CD4-positive, alpha-beta T cell (primary cell): ENCODE results near the gene SPATA31A6. TPM values are rescaled to one million over a fixed set of nuclear protein-coding genes. Genes with fewer than 3 reads are reported as not detected.
"Not testable (repeated sequence)": the region's sequence is repeated elsewhere in the genome, so short reads cannot be mapped to it uniquely, and the experiment has no call there.

Experiments
- ATAC-seq: fragments of 200-7000 bp; cut with Tn5 transposase; one replicate; pipeline ENCODE4 v1.10.0; 2022; ENCODE audit warnings: mild to moderate bottlenecking; ENCODE audit not compliant: poor library complexity
- CTCF ChIA-PET: fragments of 350-600 bp; sonication (Branson Sonifier 250); formaldehyde crosslinking; loops from one replicate; lab custom pipeline; 2021; ENCODE audit warnings: antibody characterized with exemption, inconsistent platforms; lab: Charles Lee
- POLR2A ChIA-PET: fragments of 350-600 bp; sonication (Branson Sonifier 250); formaldehyde crosslinking; loops from one replicate; lab custom pipeline; 2021; ENCODE audit warnings: antibody characterized with exemption, inconsistent platforms; lab: Charles Lee
- DNase-seq, 14 experiments: peaks; one replicate each; pipeline ENCODE4 v3.0.0-alpha.2; 2013 to 2020; ENCODE audit warnings: mixed read lengths in 2 of 14
- H3K27ac ChIP-seq, 2 donors: one replicate each; pipeline versions ENCODE4 v1.5.1 to v1.7.0; 2013; ENCODE audit warnings: low read length in 2 of 2, low read depth in 1 of 2, mild to moderate bottlenecking in 1 of 2
- H3K27me3 ChIP-seq, 2 experiments: 1 replicate in 1 of 2; 2 replicates in 1 of 2; pipeline versions ENCODE4 v1.6.1 to v1.7.0; 2013; ENCODE audit warnings: low read length in 2 of 2, control low read depth in 1 of 2, mild to moderate bottlenecking in 1 of 2, moderate library complexity in 1 of 2; ENCODE audit not compliant: insufficient read depth in 2 of 2, control insufficient read depth in 1 of 2
- H3K36me3 ChIP-seq: one replicate; pipeline ENCODE4 v1.6.1; 2013; ENCODE audit warnings: low read length, control low read depth; ENCODE audit not compliant: insufficient read depth
- H3K4me1 ChIP-seq: one replicate; pipeline ENCODE4 v1.6.1; 2013; ENCODE audit warnings: low read length, control low read depth; ENCODE audit not compliant: insufficient read depth
- H3K4me3 ChIP-seq: one replicate; pipeline ENCODE4 v1.5.1; 2013; ENCODE audit warnings: mild to moderate bottlenecking, low read length, moderate library complexity
- H3K9me3 ChIP-seq, 2 experiments: 1 replicate in 1 of 2; 2 replicates in 1 of 2; pipeline versions ENCODE4 v1.6.1 to v1.7.0; 2013; ENCODE audit warnings: low read length in 2 of 2, mild to moderate bottlenecking in 2 of 2, control low read depth in 1 of 2, moderate library complexity in 1 of 2; ENCODE audit not compliant: control insufficient read depth in 1 of 2, insufficient read depth in 1 of 2
- H3K27ac Mint-ChIP-seq: one replicate; pipeline ENCODE4 v1.8.0; 2020; ENCODE audit warnings: mixed read lengths
- H3K27me3 Mint-ChIP-seq: one replicate; pipeline ENCODE4 v1.8.0; 2021; ENCODE audit warnings: mixed read lengths
- H3K36me3 Mint-ChIP-seq: one replicate; pipeline ENCODE4 v1.8.0; 2021; ENCODE audit warnings: low read depth, mixed read lengths
- H3K4me1 Mint-ChIP-seq: one replicate; pipeline ENCODE4 v1.8.0; 2021; ENCODE audit warnings: low read depth, mixed read lengths
- H3K4me3 Mint-ChIP-seq: one replicate; pipeline ENCODE4 v1.8.0; 2020; ENCODE audit warnings: mild to moderate bottlenecking, mixed read lengths
- H3K9me3 Mint-ChIP-seq: one replicate; pipeline ENCODE4 v1.8.0; 2020; ENCODE audit warnings: mixed read lengths
- intact Hi-C, 2 experiments: fragments of 100-400 bp; cut with DNase I in 1 of 2; cut with micrococcal nuclease in 1 of 2; formaldehyde crosslinking; loops; one replicate each; pipeline versions ENCODE4 v1.15.1 to v1.9.0; 2023 to 2025; cut with DNase I, micrococcal nuclease
- polyA plus RNA-seq, 2 donors: library from polyadenylated mRNA; unstranded; fragments of 120-200 nt; gene quantifications; one replicate each; pipeline ENCODE4 v1.2.1, GENCODE V29; 2013
- total RNA-seq, 174 experiments: library from RNA in 2 of 174; stranded (reverse) in 2 of 174; gene quantifications; one replicate each; pipeline ENCODE4 v1.2.3 and lab custom pipeline; 2021 to 2026

The SPATA31A6 gene
- total RNA-seq: not detected
- not detected for polyA plus RNA-seq (2013, experiment 1 of 2)
- not detected for polyA plus RNA-seq (2013, experiment 2 of 2)
- total RNA-seq (lab: John Stamatoyannopoulos, UW): 0 to 0.06 (median 0) reads per million in 172 experiments

DNA sequence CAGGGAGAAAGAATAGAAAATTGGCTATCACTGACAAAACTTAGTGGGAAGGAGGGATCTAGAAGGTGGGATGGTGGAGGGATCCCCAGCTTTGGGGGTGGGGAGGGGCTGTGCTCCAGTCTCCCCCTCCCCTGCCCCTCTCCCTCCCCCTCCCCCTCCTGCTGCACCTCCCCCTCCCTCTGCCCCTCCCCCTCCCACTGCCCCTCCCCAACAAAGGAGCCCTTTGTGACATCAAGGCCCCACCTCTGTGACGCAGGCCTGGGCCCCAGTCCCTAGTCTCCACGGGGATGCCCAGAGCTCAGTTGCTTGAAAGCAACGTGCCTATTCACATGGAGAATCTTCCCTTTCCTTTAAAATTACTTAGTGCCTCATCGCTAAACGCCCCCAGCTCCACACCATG lies at the start of gene SPATA31A6:
TSS of gene SPATA31A6 (plus strand) at position 301 of the 400 bp plus-strand sequence. CDS start at position 330, 29 bp downstream.
- H3K9me3 Mint-ChIP-seq, POLR2A ChIA-PET, H3K36me3 ChIP-seq, H3K9me3 ChIP-seq, H3K4me1 ChIP-seq, H3K4me3 Mint-ChIP-seq, H3K4me1 Mint-ChIP-seq, H3K27me3 Mint-ChIP-seq, H3K4me3 ChIP-seq, H3K27me3 ChIP-seq, CTCF ChIA-PET, H3K36me3 Mint-ChIP-seq, H3K27ac ChIP-seq, intact Hi-C loops, H3K27ac Mint-ChIP-seq, ATAC-seq, DNase-seq: not testable (repeated sequence)

DNA sequence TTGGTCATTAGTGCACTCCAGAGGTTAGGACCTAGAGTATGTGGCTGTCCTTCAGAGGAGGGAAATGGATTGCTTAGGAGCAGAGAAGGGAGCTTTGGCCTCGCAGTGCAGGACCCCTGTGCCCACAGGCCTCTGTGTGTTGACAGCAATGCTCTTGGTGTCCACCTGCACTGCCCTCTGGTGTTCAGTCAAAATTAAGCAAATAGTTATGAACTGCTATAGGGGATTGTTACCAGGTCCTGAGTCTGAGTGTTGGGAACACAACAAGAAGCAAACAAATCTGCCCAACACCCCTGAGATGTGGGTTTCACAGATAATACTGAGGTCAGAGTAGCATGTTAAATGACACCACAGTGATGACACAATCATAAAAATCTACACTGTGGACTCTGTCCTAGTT lies 23.2 kb upstream of the SPATA31A6 start:
- H3K9me3 Mint-ChIP-seq, H3K36me3 Mint-ChIP-seq, H3K27me3 Mint-ChIP-seq, H3K4me1 ChIP-seq, H3K4me1 Mint-ChIP-seq, H3K27ac Mint-ChIP-seq, ATAC-seq, DNase-seq, H3K4me3 Mint-ChIP-seq, H3K4me3 ChIP-seq, CTCF ChIA-PET, H3K36me3 ChIP-seq, POLR2A ChIA-PET, intact Hi-C loops, H3K27ac ChIP-seq, H3K27me3 ChIP-seq, H3K9me3 ChIP-seq: not testable (repeated sequence)

DNA sequence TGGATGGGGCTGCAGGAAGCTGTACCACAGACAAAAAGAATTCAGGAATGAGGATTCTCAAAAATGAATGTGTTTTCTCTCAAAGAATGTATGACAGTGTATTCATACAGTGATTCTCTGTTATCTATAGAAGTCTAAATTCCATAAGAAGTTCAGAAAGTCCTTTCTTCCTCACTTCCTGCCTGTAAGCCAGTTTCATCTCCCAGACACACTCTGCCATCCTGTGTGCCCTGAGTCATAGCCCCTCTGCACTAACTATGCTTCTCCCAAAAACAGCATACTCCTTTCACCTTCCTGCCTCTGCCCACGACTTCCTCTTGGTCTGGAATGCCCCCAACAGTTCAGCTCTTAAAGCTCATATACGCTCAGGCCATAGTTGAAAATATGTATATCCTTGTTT lies 36.4 kb downstream of the SPATA31A6 start:
- not testable (repeated sequence) for H3K9me3 ChIP-seq, ATAC-seq, H3K27me3 Mint-ChIP-seq

DNA sequence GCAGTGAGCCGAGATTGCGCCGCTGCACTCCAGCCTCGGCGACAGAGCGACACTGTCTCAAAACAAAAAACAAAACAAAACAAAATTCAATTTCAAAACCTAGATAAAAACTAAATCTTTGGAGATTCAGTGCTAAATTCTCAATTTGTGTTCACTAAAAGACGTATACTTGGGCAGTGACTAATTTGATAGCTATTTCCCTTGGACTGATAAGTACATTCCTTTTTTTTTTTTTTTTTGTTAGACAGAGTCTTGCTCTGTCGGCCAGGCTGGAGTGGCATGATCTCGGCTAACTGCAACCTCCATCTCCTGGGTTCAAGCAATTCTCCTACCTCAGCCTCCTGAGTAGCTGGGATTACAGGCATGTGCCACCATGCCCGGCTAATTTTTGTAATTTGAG lies 39.8 kb downstream of the SPATA31A6 start:
- POLR2A ChIA-PET, H3K4me3 Mint-ChIP-seq, H3K9me3 Mint-ChIP-seq, DNase-seq, H3K4me1 Mint-ChIP-seq, H3K36me3 Mint-ChIP-seq, H3K27me3 ChIP-seq, H3K27ac ChIP-seq, H3K36me3 ChIP-seq, intact Hi-C loops, ATAC-seq, H3K9me3 ChIP-seq, H3K27me3 Mint-ChIP-seq, H3K4me1 ChIP-seq, H3K27ac Mint-ChIP-seq, H3K4me3 ChIP-seq, CTCF ChIA-PET: not testable (repeated sequence)

More for the DNA sequence above, 36.4 kb downstream of the SPATA31A6 start:
- H3K4me1 ChIP-seq, POLR2A ChIA-PET, DNase-seq, H3K27ac Mint-ChIP-seq, H3K27ac ChIP-seq, H3K27me3 ChIP-seq, CTCF ChIA-PET, H3K4me1 Mint-ChIP-seq, H3K36me3 ChIP-seq, H3K36me3 Mint-ChIP-seq, H3K9me3 Mint-ChIP-seq, H3K4me3 ChIP-seq, H3K4me3 Mint-ChIP-seq, intact Hi-C loops: not testable (repeated sequence)

DNA sequence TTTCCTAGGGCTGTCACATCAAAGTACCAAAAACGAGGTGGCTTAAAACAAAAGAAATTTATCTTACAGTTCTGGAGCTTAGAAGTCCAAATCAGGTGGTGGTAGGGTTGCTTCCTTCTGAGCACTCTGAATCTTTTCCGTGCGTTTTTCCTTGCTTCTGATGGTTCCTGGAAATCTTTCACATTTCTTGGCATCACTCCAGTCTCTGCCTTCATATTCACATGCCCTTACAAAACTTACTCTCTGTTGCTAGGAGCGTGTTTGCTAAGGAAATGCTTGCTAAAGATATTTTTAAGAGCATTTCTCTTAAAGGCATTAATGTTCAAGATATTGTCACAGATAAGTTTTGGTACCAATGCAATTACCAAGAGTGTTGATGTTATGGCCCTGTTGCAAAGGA lies 49.6 kb downstream of the SPATA31A6 start:
- H3K4me3 ChIP-seq, H3K9me3 ChIP-seq, H3K27me3 Mint-ChIP-seq, CTCF ChIA-PET, H3K4me1 ChIP-seq, H3K36me3 Mint-ChIP-seq, H3K36me3 ChIP-seq, DNase-seq, ATAC-seq, H3K27ac ChIP-seq, H3K27ac Mint-ChIP-seq, H3K9me3 Mint-ChIP-seq, H3K4me1 Mint-ChIP-seq, H3K4me3 Mint-ChIP-seq, POLR2A ChIA-PET, intact Hi-C loops, H3K27me3 ChIP-seq: not testable (repeated sequence)

DNA sequence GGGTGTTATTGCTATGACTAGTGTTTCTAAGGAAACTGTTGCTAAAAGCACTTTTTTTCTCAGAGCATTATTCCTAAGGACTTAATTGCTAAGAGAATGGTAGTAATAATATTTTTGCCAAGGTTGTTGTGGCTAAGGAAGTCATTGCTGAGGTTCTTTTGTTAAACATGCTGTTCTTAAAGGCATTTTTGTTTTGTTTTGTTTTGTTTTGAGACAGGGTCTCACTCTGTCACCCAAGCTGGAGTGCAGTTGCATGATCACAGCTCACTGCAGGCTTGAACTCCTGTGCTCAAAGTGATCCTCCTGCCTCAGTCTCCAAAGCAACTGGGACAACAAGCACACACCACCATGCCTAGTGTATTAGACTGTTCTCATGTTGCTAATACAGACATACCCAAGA lies 51.2 kb downstream of the SPATA31A6 start:
- H3K27me3 ChIP-seq, H3K36me3 ChIP-seq, H3K27me3 Mint-ChIP-seq, H3K27ac Mint-ChIP-seq, POLR2A ChIA-PET, H3K4me1 ChIP-seq, H3K9me3 Mint-ChIP-seq, ATAC-seq, DNase-seq, H3K36me3 Mint-ChIP-seq, intact Hi-C loops, H3K4me3 ChIP-seq, H3K27ac ChIP-seq, H3K9me3 ChIP-seq, CTCF ChIA-PET, H3K4me3 Mint-ChIP-seq, H3K4me1 Mint-ChIP-seq: not testable (repeated sequence)

DNA sequence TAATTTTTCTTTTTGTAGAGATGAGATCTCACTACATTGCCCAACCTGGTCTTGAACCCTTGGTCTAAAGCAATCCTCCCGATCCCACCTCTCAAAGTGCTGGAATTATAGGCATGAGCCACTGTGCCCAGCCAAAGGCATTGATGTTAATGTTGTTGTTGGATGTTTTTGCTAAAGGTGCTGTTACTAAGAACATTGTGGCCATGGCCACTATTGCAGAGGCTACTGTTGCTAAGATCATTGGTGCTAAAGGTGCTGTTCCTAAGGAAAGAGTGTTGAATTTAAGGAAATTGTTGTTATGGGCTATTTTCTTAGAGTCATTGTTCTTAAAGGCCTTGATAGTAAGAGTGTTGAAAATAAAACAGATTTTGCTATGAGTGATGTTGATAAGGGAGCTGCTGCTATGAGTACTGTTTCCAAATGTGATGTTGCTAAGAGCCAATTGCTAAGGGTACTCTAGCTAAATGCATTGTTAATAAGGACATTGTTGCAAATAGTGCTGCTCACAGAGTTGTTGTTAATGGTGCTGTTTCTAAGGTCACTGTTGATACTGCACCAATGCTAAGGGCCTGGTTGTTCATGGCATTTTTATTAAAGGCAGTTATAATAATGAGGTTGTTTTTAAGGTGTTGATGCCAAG lies 52.0 kb downstream of the SPATA31A6 start:
- H3K4me3 ChIP-seq, H3K27ac Mint-ChIP-seq, H3K9me3 ChIP-seq, CTCF ChIA-PET, POLR2A ChIA-PET, H3K4me1 ChIP-seq, H3K27ac ChIP-seq, ATAC-seq, H3K9me3 Mint-ChIP-seq, H3K27me3 ChIP-seq, H3K27me3 Mint-ChIP-seq, H3K4me1 Mint-ChIP-seq, H3K36me3 ChIP-seq, DNase-seq, intact Hi-C loops, H3K36me3 Mint-ChIP-seq, H3K4me3 Mint-ChIP-seq: not testable (repeated sequence)
